Smooth muscle cell (in vitro differentiated cells): Measurements from ENCODE around the gene RUSC2. TPM values are rescaled to one million over a fixed set of nuclear protein-coding genes. Genes with fewer than 3 reads are reported as not detected.

Source experiments
- DNase-seq: peaks from one replicate; lab custom pipeline; 2025; ENCODE audit not compliant: unreplicated experiment; lab: John Stamatoyannopoulos, UW
- H2AFZ ChIP-seq: fragments of 200-600 bp; sonication (generic); 2 replicates; pipeline ENCODE4 v1.6.0; 2016; ENCODE audit warnings: antibody characterized with exemption, low read depth, mild to moderate bottlenecking
- H3F3A ChIP-seq: fragments of 200-600 bp; sonication (generic); 2 replicates; pipeline ENCODE4 v1.6.0; 2017; ENCODE audit warnings: antibody characterized with exemption, low read depth
- H3K27ac ChIP-seq: fragments of 200-600 bp; sonication (generic); 2 replicates; pipeline ENCODE4 v1.5.1; 2016; ENCODE audit warnings: low read depth, mild to moderate bottlenecking
- H3K27me3 ChIP-seq: fragments of 200-600 bp; sonication (generic); 2 replicates; pipeline ENCODE4 v1.6.1; 2016; ENCODE audit warnings: low read depth, mild to moderate bottlenecking
- H3K36me3 ChIP-seq: fragments of 200-600 bp; sonication (generic); 2 replicates; pipeline ENCODE4 v1.5.1; 2016; ENCODE audit warnings: low read depth
- H3K4me1 ChIP-seq: fragments of 200-600 bp; sonication (generic); 2 replicates; pipeline ENCODE4 v1.5.1; 2016; ENCODE audit warnings: low read depth
- H3K4me2 ChIP-seq: fragments of 200-600 bp; sonication (generic); 2 replicates; pipeline ENCODE4 v1.6.0; 2016; ENCODE audit warnings: mild to moderate bottlenecking
- H3K4me3 ChIP-seq: fragments of 200-600 bp; sonication (generic); 2 replicates; pipeline ENCODE4 v1.5.1; 2016; ENCODE audit warnings: mild to moderate bottlenecking
- H3K79me2 ChIP-seq: fragments of 200-600 bp; sonication (generic); 2 replicates; pipeline ENCODE4 v1.6.0; 2016; ENCODE audit warnings: low read depth, mild to moderate bottlenecking
- H3K9ac ChIP-seq: fragments of 200-600 bp; sonication (generic); 2 replicates; pipeline ENCODE4 v1.6.0; 2016; ENCODE audit warnings: low read depth
- H3K9me3 ChIP-seq: fragments of 200-600 bp; sonication (generic); replicated peaks from 2 replicates; pipeline ENCODE4 v1.5.1; 2016; ENCODE audit warnings: low read depth
- H4K20me1 ChIP-seq: fragments of 200-600 bp; sonication (generic); 2 replicates; pipeline ENCODE4 v1.6.0; 2016; ENCODE audit warnings: low read depth
- WGBS: methylation state at CpG from one replicate; pipeline ENCODE4 v1.1.7; 2016; ENCODE audit warnings: low lambda C conversion rate; 5-methylcytosine and 5-hydroxymethylcytosine counted together
- polyA plus RNA-seq: library from polyadenylated mRNA; unstranded; fragments of >200 nt; fragmentation: Nextera tagmentation; extraction: Ambion mirVana; gene quantifications from 2 replicates; pipeline ENCODE4 v1.2.1, GENCODE V29; 2016
- total RNA-seq: library from RNA; depleted of rRNA; stranded (reverse); fragments of >200 nt; gene quantifications from 2 replicates; pipeline ENCODE4 v1.2.3, GENCODE V29; 2014
- TF ChIP-seq, protein P1 (sequence below): fragments of 200-600 bp; sonication (generic); IDR thresholded peaks from 2 replicates; pipeline ENCODE4 v1.5.1; 2017; ENCODE audit warnings: borderline replicate concordance, mild to moderate bottlenecking, antibody characterized with exemption; ENCODE audit not compliant: insufficient read depth, poor library complexity, severe bottlenecking

RUSC2 gene
- total and polyA plus RNA-seq, 2 experiments from 2014 or later: 16.5 to 29.5 TPM

DNA sequence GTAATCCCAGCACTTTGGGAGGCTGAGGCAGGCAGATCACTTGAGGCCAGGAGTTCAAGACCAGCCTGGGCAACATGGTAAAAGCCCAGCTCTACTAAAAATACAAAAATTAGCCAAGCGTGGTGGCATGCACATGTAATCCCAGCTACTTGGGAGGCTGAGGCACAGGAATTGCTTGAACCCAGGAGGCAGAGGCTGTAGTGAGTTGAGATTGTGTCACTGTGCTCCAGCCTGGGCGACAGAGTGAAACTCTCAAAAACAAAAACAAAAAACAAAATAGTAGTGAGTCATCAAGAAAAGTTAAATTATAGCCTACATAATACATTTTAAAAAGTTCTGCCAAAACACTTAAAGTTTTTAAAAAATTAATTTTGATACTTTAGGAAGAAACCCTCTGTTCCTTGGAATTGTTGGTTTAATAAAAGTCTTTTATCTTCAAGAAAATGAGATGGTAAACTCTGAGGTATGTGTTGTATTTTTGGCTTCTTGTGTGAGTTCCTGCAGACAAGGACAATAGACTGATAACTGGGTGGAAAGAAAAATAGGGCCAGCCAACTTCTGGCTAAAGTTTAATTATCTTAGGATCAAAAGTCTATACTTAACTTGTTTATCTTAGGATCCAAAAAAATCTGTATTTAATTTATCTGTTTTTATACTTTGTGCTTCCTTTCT is 9.3 kb downstream of the RUSC2 start:
- H2AFZ ChIP-seq: no peak overlapping the region
- no peaks in the 10 kb centered on the region for H3K9me3 ChIP-seq
- H4K20me1 ChIP-seq: peaks cover 78% of the 10 kb centered on the region
- peaks cover 96% of the 10 kb centered on the region for H3K79me2 ChIP-seq
- H3K4me2 ChIP-seq: no peak overlapping the region
- no peaks in the 10 kb centered on the region for H3K4me1 ChIP-seq
- H3K27ac ChIP-seq: no peak overlapping the region
- H3K36me3 ChIP-seq: no peaks in the 10 kb centered on the region
- WGBS: 91% methylated on average over 2 of the region's 2 CpGs
- H3K27me3 ChIP-seq: no peaks in the 10 kb centered on the region
- no peak overlapping the region for H3K9ac ChIP-seq
- TF ChIP-seq, protein P1, sequence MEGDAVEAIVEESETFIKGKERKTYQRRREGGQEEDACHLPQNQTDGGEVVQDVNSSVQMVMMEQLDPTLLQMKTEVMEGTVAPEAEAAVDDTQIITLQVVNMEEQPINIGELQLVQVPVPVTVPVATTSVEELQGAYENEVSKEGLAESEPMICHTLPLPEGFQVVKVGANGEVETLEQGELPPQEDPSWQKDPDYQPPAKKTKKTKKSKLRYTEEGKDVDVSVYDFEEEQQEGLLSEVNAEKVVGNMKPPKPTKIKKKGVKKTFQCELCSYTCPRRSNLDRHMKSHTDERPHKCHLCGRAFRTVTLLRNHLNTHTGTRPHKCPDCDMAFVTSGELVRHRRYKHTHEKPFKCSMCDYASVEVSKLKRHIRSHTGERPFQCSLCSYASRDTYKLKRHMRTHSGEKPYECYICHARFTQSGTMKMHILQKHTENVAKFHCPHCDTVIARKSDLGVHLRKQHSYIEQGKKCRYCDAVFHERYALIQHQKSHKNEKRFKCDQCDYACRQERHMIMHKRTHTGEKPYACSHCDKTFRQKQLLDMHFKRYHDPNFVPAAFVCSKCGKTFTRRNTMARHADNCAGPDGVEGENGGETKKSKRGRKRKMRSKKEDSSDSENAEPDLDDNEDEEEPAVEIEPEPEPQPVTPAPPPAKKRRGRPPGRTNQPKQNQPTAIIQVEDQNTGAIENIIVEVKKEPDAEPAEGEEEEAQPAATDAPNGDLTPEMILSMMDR: no peak
- no peaks in the 10 kb centered on the region for H3F3A ChIP-seq
- no peak for DNase-seq
- H3K4me3 ChIP-seq: no peak overlapping the region

DNA sequence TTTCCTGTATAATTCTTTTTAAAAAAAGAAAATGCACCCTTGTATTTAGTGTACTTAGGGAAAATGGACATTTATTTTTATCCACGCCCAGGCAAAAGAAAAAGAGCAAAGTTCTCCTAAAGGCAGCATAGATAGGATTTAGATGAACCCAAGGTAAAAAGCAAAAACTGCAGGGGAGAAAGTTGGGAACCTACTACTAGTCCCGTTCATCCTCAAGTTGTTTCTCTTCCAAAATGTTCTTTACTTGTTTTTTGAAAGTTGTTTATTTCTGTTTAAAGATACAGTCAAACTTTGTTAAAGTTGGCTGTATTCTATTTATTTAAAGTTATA is 9.8 kb downstream of the RUSC2 start:
- Histone ChIP-seq H3K4me3 (no peak overlapping the region), H4K20me1 (peaks cover 73% of the 10 kb centered on the region), H3K27me3 (no peaks in the 10 kb centered on the region), H3K4me2 (no peak overlapping the region), H3F3A (no peaks in the 10 kb centered on the region), H3K9me3 (no peaks in the 10 kb centered on the region), H3K4me1 (no peaks in the 10 kb centered on the region), H3K79me2 (peaks cover 96% of the 10 kb centered on the region), H3K27ac (no peak overlapping the region), H3K9ac (no peak overlapping the region), H2AFZ (no peak overlapping the region), H3K36me3 (no peaks in the 10 kb centered on the region)
- TF ChIP-seq, protein P1: no peak
- WGBS: 100% methylated on average over 2 of the region's 2 CpGs
- no peak for DNase-seq

- no peaks in the 10 kb centered on the region for H3K27me3 ChIP-seq
- no peaks in the 10 kb centered on the region for H3K36me3 ChIP-seq
- TF ChIP-seq, protein P1: no peak
- H3F3A ChIP-seq: no peaks in the 10 kb centered on the region
- H3K9me3 ChIP-seq: no peaks in the 10 kb centered on the region
- H3K4me1 ChIP-seq: no peaks in the 10 kb centered on the region
- H4K20me1 ChIP-seq: peaks cover 73% of the 10 kb centered on the region
- no peak overlapping the region for H3K4me2 ChIP-seq
- H3K79me2 ChIP-seq: peaks cover 100% of the 10 kb centered on the region
- no peak overlapping the region for H3K4me3 ChIP-seq
- H3K9ac ChIP-seq: no peak overlapping the region
- H3K27ac ChIP-seq: no peak overlapping the region
- no peak for DNase-seq
- 35% methylated on average over 1 of the region's 1 CpG for WGBS
- no peak overlapping the region for H2AFZ ChIP-seq
Observed at GRCh38 chr9:35500130-35500748, 10.3 kb downstream of the RUSC2 start.

GRCh38 chr9:35501946-35502345 is 12.0 kb downstream of the RUSC2 start:
- H3K4me2 ChIP-seq: no peak overlapping the region
- H2AFZ ChIP-seq: no peak overlapping the region
- H3K79me2 ChIP-seq: peaks cover 100% of the 10 kb centered on the region
- H3K4me1 ChIP-seq: no peaks in the 10 kb centered on the region
- WGBS: 48% methylated on average over 1 of the region's 1 CpG
- no peaks in the 10 kb centered on the region for H3K27me3 ChIP-seq
- peaks cover 71% of the 10 kb centered on the region for H4K20me1 ChIP-seq
- no peak for DNase-seq
- H3K9me3 ChIP-seq: no peaks in the 10 kb centered on the region
- no peaks in the 10 kb centered on the region for H3F3A ChIP-seq
- no peak overlapping the region for H3K27ac ChIP-seq
- H3K9ac ChIP-seq: no peak overlapping the region
- H3K4me3 ChIP-seq: no peak overlapping the region
- TF ChIP-seq, protein P1: no peak
- H3K36me3 ChIP-seq: no peaks in the 10 kb centered on the region
